ENCODE data around the gene ADK. TPM values are rescaled to one million over a fixed set of nuclear protein-coding genes. Genes with fewer than 3 reads are reported as not detected.
A peak's percentile ranks its signal among the peaks of the same experiment; 100 is the strongest.
"Not testable (repeated sequence)": the region's sequence is repeated elsewhere in the genome, so short reads cannot be mapped to it uniquely, and the experiment has no call there.

ADK gene
- total and polyA plus RNA-seq, 2 experiments from 2014 or later, result 39.9 to 53.0 TPM

DNA sequence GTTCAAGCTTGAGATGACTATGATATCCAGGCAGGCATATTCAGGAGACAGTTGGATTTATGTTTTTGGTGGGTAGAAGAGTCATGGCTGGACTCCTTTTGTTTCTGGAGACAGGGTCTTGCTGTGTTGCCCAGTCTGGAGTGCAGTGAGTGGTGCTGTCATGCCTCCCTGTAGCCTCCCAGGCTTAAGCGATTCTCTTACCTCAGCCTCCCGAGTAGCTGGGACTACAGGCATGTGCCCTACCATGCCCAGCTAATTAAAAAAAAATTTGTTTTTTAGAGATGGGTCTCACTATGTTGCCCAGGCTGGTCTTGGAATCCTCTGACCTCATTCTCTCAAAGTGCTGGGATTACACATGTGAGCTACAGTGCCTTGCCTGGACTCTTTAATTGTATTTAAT lies 62.0 kb downstream of the ADK start:
- Histone ChIP-seq H3F3A (replicated peaks; ENCODE audit: low read depth) (no peaks in the 10 kb centered on the region), H3K4me3 (no peak overlapping the region), H3K4me2 (no peak overlapping the region), H3K79me2 (replicated peaks; ENCODE audit: insufficient read depth) (peaks cover 52% of the 10 kb centered on the region), H3K4me1 (ENCODE audit: insufficient read depth) (no peaks in the 10 kb centered on the region), H3K27me3 (ENCODE audit: insufficient read depth) (no peaks in the 10 kb centered on the region), H3K9me2 (ENCODE audit: insufficient read depth) (no peaks in the 10 kb centered on the region), H2AFZ (no peak overlapping the region), H3K27ac (ENCODE audit: low read depth) (no peak overlapping the region), H4K20me1 (replicated peaks; ENCODE audit: insufficient read depth) (peaks cover 3% of the 10 kb centered on the region; the same call in 1 of the 2 replicates), H3K36me3 (ENCODE audit: insufficient read depth) (no peaks in the 10 kb centered on the region)
- Mint-ChIP-seq H3K4me3 (no peak overlapping the region; the same call in 2 of the 3 replicates), H3K4me1 (no peaks in the 10 kb centered on the region; the same call in 2 of the 3 replicates), H3K27me3 (ENCODE audit: insufficient read depth, low read depth, poor library complexity) (no peaks in the 10 kb centered on the region), H3K9me3 (peaks cover 24% of the 10 kb centered on the region), H3K36me3 (ENCODE audit: low read depth) (peaks cover 27% of the 10 kb centered on the region), H3K27ac (no peak overlapping the region)
- ATAC-seq, result no peak
- no peak for TF ChIP-seq STAT1 (IDR thresholded peaks at IDR 0.05; ENCODE audit: unreplicated experiment)
- TF ChIP-seq, protein P1, sequence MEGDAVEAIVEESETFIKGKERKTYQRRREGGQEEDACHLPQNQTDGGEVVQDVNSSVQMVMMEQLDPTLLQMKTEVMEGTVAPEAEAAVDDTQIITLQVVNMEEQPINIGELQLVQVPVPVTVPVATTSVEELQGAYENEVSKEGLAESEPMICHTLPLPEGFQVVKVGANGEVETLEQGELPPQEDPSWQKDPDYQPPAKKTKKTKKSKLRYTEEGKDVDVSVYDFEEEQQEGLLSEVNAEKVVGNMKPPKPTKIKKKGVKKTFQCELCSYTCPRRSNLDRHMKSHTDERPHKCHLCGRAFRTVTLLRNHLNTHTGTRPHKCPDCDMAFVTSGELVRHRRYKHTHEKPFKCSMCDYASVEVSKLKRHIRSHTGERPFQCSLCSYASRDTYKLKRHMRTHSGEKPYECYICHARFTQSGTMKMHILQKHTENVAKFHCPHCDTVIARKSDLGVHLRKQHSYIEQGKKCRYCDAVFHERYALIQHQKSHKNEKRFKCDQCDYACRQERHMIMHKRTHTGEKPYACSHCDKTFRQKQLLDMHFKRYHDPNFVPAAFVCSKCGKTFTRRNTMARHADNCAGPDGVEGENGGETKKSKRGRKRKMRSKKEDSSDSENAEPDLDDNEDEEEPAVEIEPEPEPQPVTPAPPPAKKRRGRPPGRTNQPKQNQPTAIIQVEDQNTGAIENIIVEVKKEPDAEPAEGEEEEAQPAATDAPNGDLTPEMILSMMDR (conservative IDR thresholded peaks at IDR 0.05; ENCODE audit: low read depth in 2 of 2), result no peak
- TF ChIP-seq ZNF114 (CRISPR knock-in tag; IDR thresholded peaks at IDR 0.05), result no peak
- no peak for TF ChIP-seq EZH2 (IDR thresholded peaks at IDR 0.05; ENCODE audit: low read depth, unreplicated experiment)
- TF ChIP-seq, protein P2, sequence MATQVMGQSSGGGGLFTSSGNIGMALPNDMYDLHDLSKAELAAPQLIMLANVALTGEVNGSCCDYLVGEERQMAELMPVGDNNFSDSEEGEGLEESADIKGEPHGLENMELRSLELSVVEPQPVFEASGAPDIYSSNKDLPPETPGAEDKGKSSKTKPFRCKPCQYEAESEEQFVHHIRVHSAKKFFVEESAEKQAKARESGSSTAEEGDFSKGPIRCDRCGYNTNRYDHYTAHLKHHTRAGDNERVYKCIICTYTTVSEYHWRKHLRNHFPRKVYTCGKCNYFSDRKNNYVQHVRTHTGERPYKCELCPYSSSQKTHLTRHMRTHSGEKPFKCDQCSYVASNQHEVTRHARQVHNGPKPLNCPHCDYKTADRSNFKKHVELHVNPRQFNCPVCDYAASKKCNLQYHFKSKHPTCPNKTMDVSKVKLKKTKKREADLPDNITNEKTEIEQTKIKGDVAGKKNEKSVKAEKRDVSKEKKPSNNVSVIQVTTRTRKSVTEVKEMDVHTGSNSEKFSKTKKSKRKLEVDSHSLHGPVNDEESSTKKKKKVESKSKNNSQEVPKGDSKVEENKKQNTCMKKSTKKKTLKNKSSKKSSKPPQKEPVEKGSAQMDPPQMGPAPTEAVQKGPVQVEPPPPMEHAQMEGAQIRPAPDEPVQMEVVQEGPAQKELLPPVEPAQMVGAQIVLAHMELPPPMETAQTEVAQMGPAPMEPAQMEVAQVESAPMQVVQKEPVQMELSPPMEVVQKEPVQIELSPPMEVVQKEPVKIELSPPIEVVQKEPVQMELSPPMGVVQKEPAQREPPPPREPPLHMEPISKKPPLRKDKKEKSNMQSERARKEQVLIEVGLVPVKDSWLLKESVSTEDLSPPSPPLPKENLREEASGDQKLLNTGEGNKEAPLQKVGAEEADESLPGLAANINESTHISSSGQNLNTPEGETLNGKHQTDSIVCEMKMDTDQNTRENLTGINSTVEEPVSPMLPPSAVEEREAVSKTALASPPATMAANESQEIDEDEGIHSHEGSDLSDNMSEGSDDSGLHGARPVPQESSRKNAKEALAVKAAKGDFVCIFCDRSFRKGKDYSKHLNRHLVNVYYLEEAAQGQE (IDR thresholded peaks at IDR 0.05; ENCODE audit: unreplicated experiment), result no peak
- no peak for DNase-seq (ENCODE audit: low spot score)

DNA sequence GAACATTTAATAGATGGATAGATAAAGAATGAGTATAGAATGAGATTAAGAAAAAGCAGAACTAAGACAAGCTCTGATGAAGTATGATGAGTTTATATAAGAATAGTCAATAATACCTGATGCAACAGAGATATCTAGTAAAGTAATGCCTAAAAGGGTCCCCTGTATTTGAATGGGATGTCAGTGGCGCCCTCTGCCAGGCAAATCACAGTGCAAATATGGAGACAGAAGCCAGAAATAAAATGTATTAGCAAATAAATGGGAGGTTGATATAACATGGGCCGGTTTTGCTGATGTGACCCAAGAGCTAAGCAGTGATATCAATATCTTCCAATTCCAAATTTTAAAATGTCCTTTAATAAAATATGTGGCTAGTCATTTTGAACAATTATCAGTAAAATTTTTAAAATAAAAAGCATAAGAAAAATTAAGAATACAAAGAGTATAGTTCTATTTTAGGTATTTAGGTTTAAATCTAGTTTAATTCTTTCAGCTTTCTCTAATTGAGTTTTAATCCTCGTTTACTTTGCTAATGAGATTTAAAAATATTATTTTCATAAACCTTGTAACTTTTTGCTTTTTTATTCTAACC lies 62.6 kb downstream of the ADK start:
- peaks cover 3% of the 10 kb centered on the region; the same call in 1 of the 2 replicates for H4K20me1 ChIP-seq (replicated peaks; ENCODE audit: insufficient read depth)
- H2AFZ ChIP-seq, result no peak overlapping the region
- H3K4me2 ChIP-seq, result no peak overlapping the region
- no peaks in the 10 kb centered on the region for H3F3A ChIP-seq (replicated peaks; ENCODE audit: low read depth)
- H3K9me2 ChIP-seq (ENCODE audit: insufficient read depth), result no peaks in the 10 kb centered on the region
- peaks cover 52% of the 10 kb centered on the region for H3K79me2 ChIP-seq (replicated peaks; ENCODE audit: insufficient read depth)
- Mint-ChIP-seq H3K36me3 (ENCODE audit: low read depth) (peaks cover 33% of the 10 kb centered on the region), H3K4me1 (no peaks in the 10 kb centered on the region; the same call in 2 of the 3 replicates), H3K9me3 (peaks cover 30% of the 10 kb centered on the region), H3K27me3 (ENCODE audit: insufficient read depth, low read depth, poor library complexity) (no peaks in the 10 kb centered on the region), H3K4me3 (no peak overlapping the region), H3K27ac (no peak overlapping the region; the same call in 1 of the 2 replicates)
- H3K27me3 ChIP-seq (ENCODE audit: insufficient read depth), result no peaks in the 10 kb centered on the region
- H3K4me3 ChIP-seq, result no peak overlapping the region
- no peaks in the 10 kb centered on the region for H3K4me1 ChIP-seq (ENCODE audit: insufficient read depth)
- no peak overlapping the region for H3K27ac ChIP-seq (ENCODE audit: low read depth)
- DNase-seq (ENCODE audit: low spot score) (peak; percentile 45), ATAC-seq (no peak; the same call in 2 of the 3 replicates)
- no peaks in the 10 kb centered on the region for H3K36me3 ChIP-seq (ENCODE audit: insufficient read depth)
- TF ChIP-seq STAT1 (IDR thresholded peaks at IDR 0.05; ENCODE audit: unreplicated experiment), result no peak
- TF ChIP-seq, protein P1 (conservative IDR thresholded peaks at IDR 0.05; ENCODE audit: low read depth in 2 of 2), result peak; percentile 72 to 73

DNA sequence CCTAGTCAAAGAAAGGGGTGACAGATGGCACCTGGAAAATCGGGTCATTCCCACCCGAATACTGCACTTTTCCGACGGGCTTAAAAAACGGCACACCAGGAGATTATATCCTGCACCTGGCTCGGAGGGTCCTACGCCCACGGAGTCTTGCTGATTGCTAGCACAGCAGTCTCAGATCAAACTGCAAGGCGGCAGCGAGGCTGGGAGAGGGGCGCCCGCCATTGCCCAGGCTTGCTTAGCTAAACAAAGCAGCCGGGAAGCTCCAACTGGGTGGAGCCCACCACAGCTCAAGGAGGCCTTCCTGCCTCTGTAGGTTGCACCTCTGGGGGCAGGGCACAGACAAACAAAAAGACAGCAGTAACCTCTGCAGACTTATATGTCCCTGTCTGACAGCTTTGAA lies 66.1 kb downstream of the ADK start:
- H3K9me2 ChIP-seq (ENCODE audit: insufficient read depth); H3K27me3 ChIP-seq (ENCODE audit: insufficient read depth); H3K36me3 ChIP-seq (ENCODE audit: insufficient read depth); H4K20me1 ChIP-seq (replicated peaks; ENCODE audit: insufficient read depth); H3K4me2 ChIP-seq; H3K27me3 Mint-ChIP-seq (ENCODE audit: insufficient read depth, low read depth, poor library complexity); H3K4me1 ChIP-seq (ENCODE audit: insufficient read depth); H3K27ac ChIP-seq (ENCODE audit: low read depth); ATAC-seq; H2AFZ ChIP-seq; H3K27ac Mint-ChIP-seq; DNase-seq (ENCODE audit: low spot score); H3F3A ChIP-seq (replicated peaks; ENCODE audit: low read depth); H3K4me3 Mint-ChIP-seq; H3K4me3 ChIP-seq; H3K4me1 Mint-ChIP-seq: not testable (repeated sequence)
- H3K36me3 Mint-ChIP-seq (ENCODE audit: low read depth), result peaks cover 33% of the 10 kb centered on the region
- peaks cover 30% of the 10 kb centered on the region for H3K9me3 Mint-ChIP-seq
- H3K79me2 ChIP-seq (replicated peaks; ENCODE audit: insufficient read depth), result peaks cover 27% of the 10 kb centered on the region

DNA sequence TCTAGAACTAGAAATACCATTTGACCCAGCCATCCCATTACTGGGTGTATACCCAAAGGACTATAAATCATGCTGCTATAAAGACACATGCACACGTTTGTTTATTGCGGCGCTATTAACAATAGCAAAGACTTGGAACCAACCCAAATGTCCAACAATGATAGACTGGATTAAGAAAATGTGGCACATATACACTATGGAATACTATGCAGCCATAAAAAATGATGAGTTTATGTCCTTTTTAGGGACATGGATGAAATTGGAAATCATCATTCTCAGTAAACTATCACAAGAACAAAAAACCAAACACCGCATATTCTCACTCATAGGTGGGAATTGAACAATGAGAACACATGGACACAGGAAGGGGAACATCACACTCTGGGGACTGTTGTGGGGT lies 71.4 kb downstream of the ADK start:
- not testable (repeated sequence) for H3K79me2 ChIP-seq (replicated peaks; ENCODE audit: insufficient read depth); DNase-seq (ENCODE audit: low spot score); H3K36me3 ChIP-seq (ENCODE audit: insufficient read depth); H3K4me1 ChIP-seq (ENCODE audit: insufficient read depth); H3K4me3 Mint-ChIP-seq; H3K9me2 ChIP-seq (ENCODE audit: insufficient read depth); H3K27ac Mint-ChIP-seq; H3K27ac ChIP-seq (ENCODE audit: low read depth); H3K27me3 ChIP-seq (ENCODE audit: insufficient read depth); H3K36me3 Mint-ChIP-seq (ENCODE audit: low read depth); H3K4me3 ChIP-seq; H3K4me1 Mint-ChIP-seq; H3F3A ChIP-seq (replicated peaks; ENCODE audit: low read depth); ATAC-seq; H4K20me1 ChIP-seq (replicated peaks; ENCODE audit: insufficient read depth); H3K4me2 ChIP-seq; H3K27me3 Mint-ChIP-seq (ENCODE audit: insufficient read depth, low read depth, poor library complexity); H3K9me3 Mint-ChIP-seq; H2AFZ ChIP-seq
